GM12875 (cell line): ENCODE results near the gene FBN2.

ENCODE experiments used
- H3K4me3 ChIP-seq: one replicate; pipeline ENCODE4 v1.5.1; 2011; ENCODE audit warnings: low read depth, low read length, control low read depth
- TF ChIP-seq, protein P1 (sequence below): IDR thresholded peaks from 2 replicates; pipeline ENCODE4 v1.5.1; 2011; ENCODE audit warnings: low read depth, mild to moderate bottlenecking, control low read depth, inconsistent platforms, low read length, moderate library complexity, borderline replicate concordance; ENCODE audit not compliant: insufficient read depth

The FBN2 gene

DNA sequence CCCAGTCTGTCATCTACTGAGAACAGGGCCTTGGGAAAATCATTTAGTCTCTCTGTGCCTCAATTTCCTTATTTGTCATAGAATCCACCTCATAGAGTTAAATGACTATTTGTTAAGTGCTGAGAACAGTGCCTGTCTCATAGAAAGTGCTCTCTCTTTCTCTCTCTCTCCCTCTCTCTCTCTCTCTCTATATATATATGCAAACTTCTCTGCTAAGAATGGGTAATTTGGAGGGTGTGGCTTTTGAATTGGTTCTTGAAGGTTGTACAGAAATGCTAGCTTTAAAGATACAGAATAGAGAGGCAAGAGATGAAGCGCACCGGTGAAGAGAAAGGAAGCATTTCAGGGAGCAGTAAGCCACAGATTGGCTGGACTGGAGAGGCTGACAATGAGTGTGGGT, 197.4 kb downstream of the FBN2 start:
- no peak overlapping the region for H3K4me3 ChIP-seq
- TF ChIP-seq, protein P1, sequence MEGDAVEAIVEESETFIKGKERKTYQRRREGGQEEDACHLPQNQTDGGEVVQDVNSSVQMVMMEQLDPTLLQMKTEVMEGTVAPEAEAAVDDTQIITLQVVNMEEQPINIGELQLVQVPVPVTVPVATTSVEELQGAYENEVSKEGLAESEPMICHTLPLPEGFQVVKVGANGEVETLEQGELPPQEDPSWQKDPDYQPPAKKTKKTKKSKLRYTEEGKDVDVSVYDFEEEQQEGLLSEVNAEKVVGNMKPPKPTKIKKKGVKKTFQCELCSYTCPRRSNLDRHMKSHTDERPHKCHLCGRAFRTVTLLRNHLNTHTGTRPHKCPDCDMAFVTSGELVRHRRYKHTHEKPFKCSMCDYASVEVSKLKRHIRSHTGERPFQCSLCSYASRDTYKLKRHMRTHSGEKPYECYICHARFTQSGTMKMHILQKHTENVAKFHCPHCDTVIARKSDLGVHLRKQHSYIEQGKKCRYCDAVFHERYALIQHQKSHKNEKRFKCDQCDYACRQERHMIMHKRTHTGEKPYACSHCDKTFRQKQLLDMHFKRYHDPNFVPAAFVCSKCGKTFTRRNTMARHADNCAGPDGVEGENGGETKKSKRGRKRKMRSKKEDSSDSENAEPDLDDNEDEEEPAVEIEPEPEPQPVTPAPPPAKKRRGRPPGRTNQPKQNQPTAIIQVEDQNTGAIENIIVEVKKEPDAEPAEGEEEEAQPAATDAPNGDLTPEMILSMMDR: no peak

DNA sequence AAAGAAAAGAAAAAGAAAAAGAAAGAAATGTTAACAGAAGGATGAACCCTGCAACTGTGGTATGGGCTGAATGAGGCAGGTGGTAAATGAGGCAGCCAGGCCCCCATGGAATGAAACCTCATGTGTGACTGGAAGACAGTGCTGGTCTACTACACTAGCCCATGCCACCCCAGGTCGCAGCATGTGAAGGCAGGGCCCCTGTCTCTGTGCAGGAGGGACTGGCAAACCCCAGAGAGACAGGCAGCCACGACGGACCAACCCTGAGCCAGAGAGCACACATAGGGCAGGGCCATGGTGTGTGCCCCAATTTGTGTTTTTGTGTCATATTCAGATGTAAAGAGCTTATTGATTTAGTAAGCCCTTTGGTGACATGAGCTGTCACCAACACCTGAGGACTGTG, 198.5 kb downstream of the FBN2 start:
- H3K4me3 ChIP-seq: no peak overlapping the region
- TF ChIP-seq, protein P1: no peak

- TF ChIP-seq, protein P1: no peak
- H3K4me3 ChIP-seq: no peak overlapping the region
These were observed 199.4 kb downstream of the FBN2 start for GRCh38 chr5:128338649-128339048.

GRCh38 chr5:128335339-128335738, 202.7 kb downstream of the FBN2 start:
- no peak overlapping the region for H3K4me3 ChIP-seq
- TF ChIP-seq, protein P1: no peak

GRCh38 chr5:128334010-128334716, 203.9 kb downstream of the FBN2 start:
- TF ChIP-seq, protein P1: no peak
- H3K4me3 ChIP-seq: no peak overlapping the region

- no peak overlapping the region for H3K4me3 ChIP-seq
- TF ChIP-seq, protein P1: no peak
These were observed 206.8 kb downstream of the FBN2 start for GRCh38 chr5:128331261-128331660.

DNA sequence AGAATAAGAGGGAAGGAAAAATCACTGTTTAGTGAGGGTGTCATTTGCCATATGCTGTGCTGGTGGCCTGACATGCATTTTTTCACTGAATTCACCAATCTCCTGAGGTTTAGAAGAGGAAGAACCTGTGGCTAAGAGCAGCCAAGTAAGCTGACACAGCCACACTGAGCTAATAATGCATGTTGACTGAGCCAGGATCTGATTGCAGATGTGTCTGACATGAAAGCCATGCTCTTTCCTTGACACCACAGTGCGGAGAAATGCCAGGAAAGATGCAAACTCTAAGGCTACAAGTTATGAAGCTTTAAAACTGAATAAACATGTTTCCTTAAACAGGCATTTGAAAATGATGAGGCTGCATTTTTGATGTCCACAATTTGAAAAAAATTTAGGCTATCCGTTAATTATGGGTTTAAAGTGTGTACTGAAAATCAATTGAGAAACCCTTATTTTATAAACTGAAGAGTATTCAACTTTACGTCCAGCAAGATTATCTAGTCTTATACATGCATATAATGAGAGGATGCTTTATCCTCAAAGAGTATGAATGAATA, 208.6 kb downstream of the FBN2 start:
- TF ChIP-seq, protein P1: no peak
- no peak overlapping the region for H3K4me3 ChIP-seq
